ELF-1 (cell line): ENCODE measurements around the gene NUFIP1.
"Not testable (repeated sequence)": the region's sequence is repeated elsewhere in the genome, so short reads cannot be mapped to it uniquely, and the experiment has no call there.

Experiments
- DNase-seq: peaks from one replicate; pipeline ENCODE4 v3.0.0-alpha.2; 2016; ENCODE audit warnings: low read depth, low spot score

Gene NUFIP1

DNA sequence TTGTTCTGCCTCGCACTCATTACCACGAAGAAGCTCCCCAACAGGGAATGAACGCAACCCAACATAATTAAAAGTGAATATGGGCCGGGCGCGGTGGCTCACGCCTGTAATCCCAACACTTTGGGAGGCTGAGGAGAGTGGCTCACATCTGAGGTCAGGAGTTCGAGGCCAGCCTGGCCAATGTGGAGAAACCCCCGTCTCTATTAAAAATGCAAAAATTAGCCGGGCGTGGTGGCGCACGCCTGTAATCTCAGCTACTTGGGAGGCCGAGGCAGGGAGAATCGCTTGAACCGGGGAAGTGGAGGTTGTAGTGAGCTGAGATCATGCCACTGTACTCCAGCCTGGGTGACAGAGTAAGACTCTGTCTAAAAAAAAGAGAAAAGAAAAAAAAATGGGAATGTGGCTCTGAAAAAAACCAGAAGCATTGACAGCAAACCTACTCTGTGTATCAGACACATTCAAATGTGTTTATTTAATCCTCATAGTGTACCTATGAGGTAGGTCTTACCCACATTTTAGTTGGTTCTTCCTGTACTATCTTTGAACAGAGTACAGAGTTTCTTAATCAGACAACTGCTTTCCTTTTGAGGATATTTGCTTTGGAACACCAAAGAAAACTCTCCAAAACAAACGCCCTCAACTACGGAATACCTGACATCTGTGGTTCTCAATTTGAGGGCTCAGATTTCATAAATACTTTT lies 70.0 kb downstream of the NUFIP1 start:
- DNase-seq = no peak

DNA sequence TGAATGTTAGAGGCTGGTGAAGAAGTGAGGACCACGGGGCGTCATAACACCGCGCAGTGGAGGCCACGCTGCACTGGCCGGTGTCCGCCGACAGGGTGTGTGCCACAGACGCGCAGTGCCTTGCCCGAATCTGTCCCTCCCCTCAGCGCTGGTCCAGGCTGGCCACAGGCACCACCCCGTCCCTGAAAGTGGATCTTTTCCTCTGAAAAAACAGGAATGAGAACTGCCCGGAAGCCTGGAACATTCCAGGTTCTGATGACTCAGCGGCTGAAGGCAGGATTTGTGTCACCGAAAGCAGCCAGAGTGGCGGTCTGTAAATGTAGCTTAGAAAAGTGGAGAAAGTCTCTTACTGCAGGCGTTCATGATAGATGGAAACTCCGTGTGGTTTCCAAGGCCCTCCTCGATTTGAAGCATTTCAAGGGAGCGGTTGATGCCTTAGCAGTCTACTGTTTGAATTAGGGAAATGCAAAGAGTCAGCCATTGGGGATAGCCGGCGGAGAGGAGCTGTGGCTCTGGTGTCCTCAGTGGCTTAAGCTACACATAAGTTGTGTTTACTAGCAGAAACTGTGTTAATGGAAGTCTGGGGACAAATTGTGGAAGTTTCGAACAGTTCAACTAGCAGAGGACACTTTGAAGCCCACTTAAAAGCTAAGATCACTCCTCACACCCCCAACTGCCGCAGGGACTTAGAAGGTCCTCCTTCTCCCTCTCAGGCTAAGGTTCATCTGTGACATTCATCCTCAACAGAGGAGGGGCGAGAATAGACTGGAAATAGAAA lies 70.8 kb downstream of the NUFIP1 start:
- peak; percentile 98 for DNase-seq

DNA sequence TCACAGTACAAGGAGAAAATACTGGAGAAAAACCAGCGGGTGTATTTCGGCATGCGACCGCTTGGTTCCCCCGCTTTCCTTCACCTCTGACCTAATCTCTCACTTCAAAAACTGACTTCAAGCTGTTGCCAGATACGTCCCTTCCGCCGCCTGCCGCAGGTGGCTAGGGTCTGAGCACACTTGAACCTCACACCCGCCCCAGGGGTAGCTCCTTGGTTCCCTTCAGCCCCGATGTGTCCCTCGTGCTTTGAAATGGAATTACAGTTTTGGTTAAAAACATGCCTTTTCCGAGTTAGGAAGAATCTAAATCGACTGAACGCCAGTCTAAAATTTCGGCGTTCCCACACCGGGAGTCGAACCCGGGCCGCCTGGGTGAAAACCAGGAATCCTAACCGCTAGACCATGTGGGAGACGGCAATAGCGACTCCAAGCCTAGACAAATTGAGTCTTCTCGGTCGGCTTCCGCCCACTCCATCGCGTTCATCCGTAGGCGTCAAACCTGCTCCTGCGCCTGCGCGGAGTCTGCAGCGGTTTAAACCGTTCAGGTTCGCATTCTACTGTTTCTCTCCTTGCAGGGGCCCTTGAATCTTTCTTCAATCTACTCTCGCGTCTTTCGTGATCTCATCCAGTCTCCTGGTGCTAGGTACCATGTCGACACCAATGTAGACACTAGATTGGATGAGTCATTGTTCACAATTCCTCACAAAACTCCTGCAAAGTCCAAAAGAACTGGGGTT lies 71.5 kb downstream of the NUFIP1 start:
- peak; percentile 98 for DNase-seq

DNA sequence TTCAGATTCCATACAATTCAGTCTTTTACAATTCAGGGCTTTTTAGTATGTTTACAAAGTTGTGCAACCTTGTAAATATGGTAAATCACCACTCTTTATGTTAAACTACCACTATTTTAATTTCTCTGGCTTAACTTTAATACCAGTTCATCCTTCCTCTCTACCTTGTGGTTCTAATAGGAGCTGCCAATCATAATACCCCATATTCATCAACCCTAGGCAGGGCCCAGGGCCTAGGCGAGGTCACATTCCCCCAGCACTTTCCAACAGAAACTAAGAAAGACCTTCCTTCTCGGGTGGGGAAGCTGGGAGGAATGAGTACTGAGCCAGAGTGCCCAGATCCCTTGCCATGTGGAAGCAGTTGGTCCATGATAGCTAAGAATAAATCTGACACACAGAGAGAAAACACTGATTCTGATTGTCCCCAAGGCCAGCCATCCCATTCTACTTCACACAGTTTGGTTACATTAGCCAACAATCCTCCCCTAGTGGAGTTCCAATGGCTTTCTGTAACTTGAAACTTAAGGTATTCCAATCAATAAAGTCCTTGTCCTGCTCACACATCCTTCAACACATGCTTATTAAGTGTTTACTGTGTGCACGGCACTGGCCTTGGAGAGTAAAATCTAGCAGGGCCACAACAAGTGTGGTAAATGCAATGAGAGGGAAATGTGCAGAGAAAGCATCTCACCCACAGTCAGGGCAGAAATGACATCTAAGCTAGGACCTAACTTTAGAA lies 76.8 kb downstream of the NUFIP1 start:
- DNase-seq = no peak

DNA sequence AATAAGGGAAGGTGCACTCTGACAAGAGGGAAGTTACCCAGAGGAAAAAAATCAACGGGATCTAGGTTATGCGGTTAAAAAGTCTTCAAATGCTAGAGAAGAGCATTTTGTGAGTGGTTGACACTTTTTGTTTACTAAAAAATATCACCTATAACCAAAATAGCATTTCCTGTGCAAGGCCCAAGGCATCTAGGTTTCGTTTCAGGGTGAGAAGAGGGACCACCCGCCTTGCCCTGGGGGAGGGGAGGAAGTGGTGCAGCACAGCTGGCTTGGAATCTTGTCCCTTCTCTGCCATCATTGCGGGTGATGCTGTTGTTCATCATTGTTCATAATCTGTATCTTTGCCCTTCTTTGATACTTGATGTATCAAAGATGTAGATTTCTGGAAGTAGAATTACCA lies 80.6 kb downstream of the NUFIP1 start:
- DNase-seq = no peak

DNA sequence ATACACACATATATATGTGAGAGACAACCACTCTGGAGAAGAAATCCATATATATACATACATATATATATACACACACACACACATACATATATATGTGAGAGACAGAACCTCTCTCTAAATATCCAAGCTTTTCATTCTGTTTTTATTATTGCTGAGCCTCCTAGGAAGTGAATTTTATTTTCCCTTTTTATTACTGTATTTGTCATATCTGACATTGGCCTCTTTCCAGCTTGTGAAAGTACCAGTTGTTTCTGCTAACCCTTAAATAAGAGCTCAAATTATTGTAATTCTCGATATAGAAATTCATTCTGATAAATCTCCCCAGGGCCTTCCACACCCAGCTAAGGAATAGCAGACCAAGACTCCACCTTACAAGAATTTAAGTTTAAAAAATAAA lies 81.0 kb downstream of the NUFIP1 start:
- no peak for DNase-seq

DNA sequence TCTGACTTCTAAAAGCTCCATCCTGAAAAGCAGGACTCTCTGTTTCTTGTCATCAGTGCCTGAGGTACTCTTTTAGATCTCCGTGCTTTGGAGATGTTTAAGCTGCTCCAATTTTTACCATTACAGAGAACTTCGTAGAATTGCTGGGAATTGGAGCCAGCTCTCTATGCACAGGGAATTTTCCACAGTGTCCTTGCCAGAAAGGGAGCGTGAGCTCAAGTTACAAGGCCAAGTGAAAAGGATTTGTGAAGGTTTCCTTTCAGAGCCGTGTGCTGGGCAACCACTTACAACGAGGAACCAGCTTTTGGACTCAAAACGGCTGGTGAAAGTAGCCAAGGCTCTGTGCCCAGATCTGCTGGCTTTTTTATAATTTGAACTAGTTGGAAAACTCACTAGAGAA lies 82.6 kb downstream of the NUFIP1 start:
- no peak for DNase-seq

DNA sequence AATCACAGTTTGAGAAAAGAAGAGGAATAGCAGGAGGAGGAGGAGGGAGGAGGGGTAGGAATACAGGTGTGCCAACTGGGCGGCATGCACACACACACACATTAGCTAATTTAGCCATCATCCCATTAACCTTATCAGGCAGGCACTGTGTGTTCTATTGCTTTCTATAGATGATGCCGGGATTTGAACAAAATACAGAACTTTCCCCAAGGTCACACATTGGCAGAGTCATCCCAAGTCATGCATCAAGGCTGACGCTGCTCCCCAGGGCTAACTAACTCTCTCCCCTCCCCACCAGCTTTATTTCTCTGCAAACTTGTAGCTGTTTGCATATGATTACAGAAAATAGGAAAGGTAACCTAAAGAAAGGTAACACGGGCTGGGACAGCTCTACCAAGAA lies 83.0 kb downstream of the NUFIP1 start:
- DNase-seq = no peak

DNA sequence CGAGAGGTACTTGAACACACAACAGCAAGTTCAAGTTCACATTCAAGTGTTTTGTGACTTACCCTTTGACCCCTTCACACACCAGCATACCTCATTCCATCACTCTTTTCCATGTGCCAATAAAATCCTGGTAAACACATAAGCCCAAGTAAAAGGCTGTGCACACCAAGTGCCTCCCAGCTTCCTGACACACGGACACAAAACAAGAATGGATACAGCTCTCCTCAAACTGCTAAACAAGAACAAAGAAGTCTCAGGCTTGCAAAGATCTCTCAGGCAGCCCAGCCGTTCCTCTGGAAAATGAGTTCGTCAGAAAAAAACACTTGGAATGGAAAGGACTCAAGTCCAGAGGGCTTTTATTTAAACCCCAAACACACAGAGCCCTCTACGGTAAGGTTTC lies 83.7 kb downstream of the NUFIP1 start:
- DNase-seq = no peak

DNA sequence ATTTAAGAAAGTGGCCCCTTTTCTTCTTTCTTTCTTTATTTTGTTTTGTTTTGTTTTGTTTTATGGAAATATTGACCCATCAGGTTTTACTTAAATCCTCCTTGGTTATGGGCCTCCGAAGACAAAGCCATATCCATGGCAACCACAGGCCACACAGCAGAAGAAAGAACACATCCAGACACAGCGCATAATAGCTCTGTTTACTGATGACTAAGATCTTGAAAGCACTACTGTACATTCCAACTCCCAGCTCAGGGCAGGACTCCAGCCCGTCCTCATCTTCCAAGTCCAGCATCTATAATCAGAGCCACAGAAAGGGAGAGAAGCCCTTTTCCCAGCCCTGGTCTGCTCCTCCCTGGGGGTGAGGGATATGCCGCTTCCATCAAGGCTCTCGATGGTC lies 84.3 kb downstream of the NUFIP1 start:
- peak; percentile 47 for DNase-seq

DNA sequence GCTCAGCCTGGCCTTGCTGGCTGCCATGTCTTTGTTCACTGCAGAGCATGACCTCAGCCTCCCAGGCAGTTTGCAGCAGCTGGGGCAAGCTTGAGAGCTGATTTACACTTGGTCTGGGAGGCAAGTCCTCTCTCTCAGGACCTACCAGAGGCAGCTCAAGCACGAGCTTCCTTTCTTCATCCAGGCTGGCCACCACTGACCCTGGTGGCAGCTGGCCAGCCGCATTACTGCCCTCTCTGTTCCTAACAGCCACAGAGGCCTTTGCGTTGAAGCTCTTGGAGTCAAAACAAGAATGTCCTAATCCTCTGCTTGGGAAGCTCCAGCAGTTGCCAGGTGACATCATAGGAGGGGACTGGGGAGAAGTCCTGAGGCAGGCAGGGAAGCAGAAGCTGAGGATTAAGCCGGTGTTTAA lies 85.7 kb downstream of the NUFIP1 start:
- DNase-seq = peak; percentile 57

DNA sequence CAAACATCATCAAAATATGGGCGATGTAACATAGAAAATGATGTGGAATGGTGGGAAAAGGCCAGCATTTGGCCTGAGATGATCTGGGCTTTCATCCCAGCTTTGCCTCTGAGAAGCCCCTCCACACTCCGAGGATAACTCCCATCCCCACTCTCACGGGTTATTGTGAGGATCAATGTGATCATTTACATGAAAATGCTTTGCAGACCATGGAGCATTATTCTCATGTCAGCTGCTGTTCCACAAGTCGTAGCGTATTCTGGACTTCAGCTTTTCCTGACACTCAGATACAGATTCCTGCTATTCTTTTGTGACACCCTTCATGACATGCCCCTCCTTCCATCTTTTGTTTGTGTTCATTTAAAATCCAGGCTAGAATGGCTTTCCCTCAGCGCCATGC lies 86.5 kb downstream of the NUFIP1 start:
- no peak for DNase-seq

DNA sequence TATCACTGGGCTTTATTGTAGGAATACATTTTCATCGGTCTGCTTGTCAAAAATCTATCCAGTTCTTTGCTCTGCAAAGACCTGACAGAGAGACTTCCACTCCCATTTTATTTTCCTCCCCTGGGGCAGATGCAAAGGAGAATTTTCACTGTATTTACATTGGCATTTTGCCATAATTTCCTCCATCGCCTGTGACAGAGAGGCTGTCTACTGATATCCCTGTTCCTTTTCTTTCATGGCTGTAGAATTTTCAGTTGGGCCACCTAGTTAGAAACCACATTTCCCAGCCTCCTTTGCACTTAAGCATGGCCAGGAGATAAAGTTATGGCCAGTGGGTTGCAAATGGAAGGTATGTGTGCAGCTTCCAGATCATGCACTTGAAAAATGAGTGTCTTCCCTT lies 89.3 kb downstream of the NUFIP1 start:
- DNase-seq = no peak

DNA sequence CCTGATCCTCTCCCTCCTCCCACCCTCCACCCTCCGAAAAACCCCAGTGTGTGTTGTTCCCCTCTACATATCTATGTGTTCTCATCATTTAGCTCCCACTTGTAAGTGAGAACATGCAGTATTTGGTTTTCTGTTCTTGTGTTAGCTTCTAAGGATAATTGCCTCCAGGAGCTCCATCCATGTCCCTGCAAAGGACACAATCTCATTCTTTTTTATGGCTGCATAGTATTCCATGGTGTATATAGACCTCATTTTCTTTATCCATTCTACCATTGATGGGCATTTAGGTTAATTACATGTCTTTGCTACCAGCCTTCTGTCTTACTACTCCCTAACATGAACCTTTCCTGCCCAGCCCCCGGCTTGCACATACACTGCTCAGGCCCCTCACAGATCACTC lies 91.0 kb downstream of the NUFIP1 start:
- not testable (repeated sequence) for DNase-seq

DNA sequence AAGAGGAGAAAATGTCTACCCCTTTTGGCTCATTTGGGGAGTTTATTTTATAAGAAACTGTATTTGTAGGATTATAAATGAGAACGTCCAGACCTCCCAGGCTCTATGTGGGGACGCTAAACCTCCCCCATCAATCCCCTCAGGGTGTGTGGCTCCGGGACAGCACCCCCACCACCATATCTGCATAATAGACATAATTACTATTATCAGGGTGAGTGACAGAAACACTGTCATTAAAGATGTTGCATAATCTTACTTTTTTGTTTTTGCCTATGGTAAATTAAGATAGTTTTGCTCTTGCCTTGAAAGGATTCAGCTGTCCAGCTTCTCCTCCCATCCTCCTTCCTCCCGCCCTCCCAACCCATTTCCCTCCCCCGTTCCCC lies 93.3 kb downstream of the NUFIP1 start:
- no peak for DNase-seq

DNA sequence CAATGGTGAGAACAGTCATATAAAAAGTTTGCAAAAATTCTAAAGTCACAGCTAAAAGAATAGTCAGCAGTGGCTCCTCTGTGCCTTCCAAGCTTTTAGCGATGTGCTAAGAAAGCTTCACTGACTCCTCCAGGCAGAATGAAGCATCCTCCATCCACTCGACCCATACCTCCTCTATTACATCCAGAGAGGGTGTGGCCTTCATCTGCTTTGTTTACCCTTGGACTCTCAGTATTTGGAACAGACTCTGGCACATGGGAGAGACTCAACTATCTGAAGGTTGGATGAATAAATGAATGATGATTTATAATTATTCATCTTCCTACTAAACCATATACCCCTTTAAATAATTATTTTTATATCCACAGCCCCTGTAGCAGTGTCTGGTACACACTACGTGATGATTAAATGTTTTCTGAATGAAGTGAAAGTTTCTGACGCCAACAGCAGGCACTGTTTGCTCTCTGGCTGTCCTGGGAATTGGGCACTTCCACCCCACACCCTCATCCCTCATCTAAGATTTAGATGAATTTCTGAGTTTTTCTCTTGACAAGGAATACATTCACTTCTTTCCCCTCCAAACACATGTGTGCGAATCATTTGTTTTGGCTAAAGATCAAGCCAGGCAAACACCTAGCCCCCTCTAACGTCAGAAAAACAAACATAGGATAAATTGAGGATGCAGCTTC lies 93.9 kb downstream of the NUFIP1 start:
- no peak for DNase-seq

DNA sequence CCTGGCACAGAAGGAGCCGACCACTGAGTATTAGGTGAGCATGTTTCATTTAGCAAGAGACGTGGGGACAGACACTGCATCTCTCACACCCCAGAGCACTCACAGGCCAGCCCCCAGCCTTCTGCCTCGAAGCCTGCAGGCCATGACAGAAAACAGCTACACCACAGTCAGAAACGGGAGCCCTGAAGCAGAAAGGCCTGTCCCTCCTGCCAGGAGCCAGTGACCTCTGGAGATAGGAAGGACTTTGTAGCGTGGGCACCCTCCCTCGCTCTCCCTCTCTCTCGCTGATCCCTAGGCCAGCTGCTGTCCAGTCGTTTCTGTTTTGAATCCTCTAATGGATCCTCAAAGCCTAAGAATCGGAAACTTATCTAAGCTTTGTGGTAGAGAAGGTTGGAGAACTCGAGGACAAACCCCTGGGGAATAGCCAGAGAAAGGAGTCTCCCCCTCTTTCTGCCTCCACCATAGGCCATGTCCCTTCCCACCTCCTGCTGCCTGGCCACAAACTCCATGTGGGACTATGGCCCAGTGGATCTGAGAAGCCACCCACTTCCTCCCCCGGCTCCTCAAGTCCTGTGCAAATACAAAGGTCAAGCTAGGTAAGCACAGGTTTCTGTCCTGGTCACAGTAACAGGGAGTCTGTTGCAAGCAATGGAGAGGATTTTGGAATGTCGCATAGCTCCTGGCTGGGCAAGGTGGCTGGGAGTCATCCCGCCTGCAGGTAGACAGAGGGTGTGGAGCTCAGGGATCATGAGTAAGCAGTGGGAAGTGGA lies 95.1 kb downstream of the NUFIP1 start:
- peak; percentile 47 for DNase-seq
